Epithelial cell of prostate (primary cell): ENCODE data around the gene CLK2.

ENCODE experiments used
- DNase-seq: peaks from one replicate; pipeline ENCODE4 v3.0.0-alpha.2; 2011; ENCODE audit warnings: low read depth, low spot score
- H3K27ac ChIP-seq: fragments of 450-650 bp; 2 replicates; pipeline ENCODE4 v1.5.1; 2017; ENCODE audit warnings: mild to moderate bottlenecking

CLK2 gene

DNA sequence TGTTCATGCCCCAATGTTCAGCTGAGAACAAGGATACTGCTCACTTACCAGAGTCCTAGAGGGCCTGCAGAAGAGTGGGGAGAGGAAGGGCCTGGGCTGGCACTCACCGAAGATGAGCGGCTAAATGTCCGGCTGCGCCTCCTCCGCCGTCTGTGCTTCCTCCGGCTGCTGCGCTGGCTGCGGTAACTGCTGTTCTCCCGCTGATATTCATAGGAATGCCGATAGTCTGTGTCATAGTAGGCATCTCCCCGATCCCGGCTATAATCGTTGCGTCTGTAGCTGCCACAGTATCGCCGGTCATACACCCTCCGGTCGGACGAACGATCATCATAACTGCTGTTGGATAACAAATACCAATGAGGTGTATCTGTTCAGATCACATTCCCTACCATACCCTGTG, 3.9 kb downstream of the CLK2 start:
- no peak for DNase-seq
- no peak overlapping the region for H3K27ac ChIP-seq

DNA sequence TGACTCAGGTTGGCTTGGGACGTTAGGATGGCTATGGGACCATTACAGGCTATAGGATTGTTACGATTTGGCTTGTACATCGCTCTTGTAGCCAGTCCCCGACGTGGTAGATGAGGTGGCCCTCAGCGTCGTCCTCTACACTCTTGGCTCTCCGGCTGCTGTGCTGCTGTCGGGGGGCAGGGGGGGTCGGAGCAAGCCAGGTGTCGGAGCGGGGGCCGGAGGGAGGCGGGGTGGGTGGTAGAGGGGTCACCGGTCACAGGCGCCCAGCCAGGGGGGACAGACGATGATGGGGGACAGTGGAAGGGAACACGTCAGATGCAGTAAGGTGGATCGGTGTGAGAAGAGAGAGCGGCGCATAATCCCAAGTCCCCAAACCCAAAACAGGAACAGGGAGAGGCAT, 4.7 kb downstream of the CLK2 start:
- no peak for DNase-seq
- no peak overlapping the region for H3K27ac ChIP-seq

DNA sequence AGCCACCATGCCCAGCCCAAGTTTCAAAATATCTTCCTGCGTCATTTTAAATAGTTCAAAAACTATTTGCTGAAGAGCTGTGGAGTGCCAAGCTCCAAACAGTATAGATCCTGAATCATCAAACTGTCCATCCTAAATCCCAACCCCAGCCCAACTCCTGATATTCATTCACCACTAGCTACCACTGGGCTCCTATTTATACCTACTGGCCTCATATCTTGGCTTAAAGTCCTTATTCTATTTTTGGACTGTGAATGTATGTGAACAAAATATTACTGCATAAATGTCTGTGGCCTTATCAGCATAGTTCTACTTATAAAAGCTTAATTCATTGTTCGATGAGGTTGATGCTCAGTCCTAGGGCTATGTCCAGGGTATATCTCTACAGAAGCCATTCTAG, 5.9 kb downstream of the CLK2 start:
- no peak overlapping the region for H3K27ac ChIP-seq

DNA sequence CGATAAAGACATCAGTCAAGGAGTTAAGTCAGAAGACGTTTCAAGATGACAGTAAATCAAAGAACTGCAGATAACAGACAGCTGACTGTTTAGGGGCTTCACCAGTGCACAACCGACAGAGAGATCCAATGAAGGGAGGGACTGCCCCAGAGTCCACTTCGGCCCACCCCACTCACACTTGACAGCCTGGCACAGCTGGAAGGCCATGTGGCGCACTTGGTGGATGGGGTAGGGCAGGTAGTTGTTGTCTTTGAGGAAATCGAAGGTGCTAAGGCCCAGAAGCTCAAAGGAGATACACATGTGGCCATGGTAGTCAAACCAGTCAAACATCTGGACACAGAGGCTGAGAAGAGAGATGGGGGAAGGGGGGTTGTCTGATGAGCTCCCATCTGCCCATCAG, 6.8 kb downstream of the CLK2 start:
- DNase-seq: no peak
- H3K27ac ChIP-seq: no peak overlapping the region

More for the DNA sequence above, 5.9 kb downstream of the CLK2 start:
- DNase-seq: no peak

DNA sequence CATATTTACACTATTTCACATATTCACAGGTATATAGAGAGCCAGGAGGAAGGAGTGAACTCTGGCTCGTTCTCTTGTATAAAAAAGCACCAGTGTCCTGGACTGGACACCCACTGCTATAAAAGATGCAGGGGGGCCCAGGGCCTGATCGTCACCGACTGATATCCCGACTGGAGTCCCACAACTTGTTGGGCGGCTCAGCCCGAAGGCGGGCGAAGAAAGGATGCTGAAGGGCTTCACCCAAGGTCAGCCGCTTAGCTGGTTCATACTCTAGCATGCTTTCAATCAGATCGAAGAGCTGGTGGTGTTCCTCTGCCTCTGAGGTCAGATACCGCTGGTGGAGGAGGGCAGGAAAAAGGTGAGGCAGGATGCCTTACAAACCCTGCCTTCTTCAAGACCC, 10.2 kb downstream of the CLK2 start:
- no peak for DNase-seq
- peak overlapping the region; percentile 75 for H3K27ac ChIP-seq

DNA sequence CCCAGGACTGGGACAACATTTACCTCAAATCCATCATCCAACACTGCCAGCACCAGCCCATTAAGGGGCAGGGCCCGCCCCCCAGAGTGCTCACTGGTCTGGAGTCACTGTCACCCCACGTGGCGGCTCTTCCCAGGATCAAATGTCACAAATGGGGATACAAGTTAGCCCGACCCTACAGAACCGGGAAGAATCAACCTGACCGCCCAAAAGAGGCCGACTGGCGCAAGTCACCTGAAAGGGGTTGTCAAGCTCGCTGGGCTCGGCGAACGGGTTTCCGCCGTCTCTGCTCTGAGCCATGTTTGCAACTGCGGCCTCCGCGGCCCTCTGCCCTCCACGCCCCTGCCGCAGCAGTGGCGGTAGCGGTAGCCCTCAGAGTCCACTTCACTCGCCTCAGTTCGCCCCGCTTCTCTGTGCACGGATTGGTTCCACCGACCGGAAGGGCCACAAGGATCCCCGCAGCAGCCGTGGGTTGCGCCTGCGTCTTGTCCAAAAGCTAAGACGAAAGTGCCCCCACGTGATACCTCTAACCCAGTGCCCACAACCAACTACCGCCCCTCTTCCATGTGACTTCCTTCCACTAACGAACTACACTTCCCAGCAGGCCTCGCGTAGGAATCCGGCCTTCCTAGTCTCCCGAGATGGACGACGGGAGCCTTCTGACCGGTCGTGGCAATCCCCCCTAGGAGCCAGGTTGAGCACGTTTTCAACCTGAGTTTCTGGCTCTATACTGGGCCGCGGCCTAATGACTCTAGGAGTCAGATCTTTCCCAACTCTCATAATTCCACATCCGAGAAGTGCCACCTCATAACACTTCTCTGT, 11.2 kb downstream of the CLK2 start, which contains the start of gene SCAMP3:
TSS of gene SCAMP3 (minus strand) at position 509 of the 822 bp plus-strand sequence. CDS start at position 300, 209 bp downstream.
- peak; percentile 90 for DNase-seq
- peak within 1 kb of the TSS; percentile 75 for H3K27ac ChIP-seq

DNA sequence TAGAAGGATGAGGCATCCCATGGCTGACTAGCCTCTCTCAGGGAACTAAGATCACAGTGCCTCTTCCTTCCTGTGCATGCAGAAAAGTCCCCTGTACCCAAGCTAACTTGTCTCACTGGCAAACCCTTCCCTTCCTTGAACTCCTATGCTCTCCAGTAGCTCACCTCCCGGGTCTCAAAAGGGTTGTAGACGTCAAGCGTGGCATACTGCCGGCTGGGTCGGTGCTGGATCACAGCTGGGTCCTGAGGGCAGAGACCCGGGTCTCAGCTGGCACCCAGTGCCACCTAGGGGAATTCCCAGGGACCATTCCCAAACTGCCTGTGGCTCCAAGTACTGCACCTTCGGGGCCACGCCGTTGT, 11.8 kb downstream of the CLK2 start:
- no peak for DNase-seq
- peak overlapping the region; percentile 75 for H3K27ac ChIP-seq

DNA sequence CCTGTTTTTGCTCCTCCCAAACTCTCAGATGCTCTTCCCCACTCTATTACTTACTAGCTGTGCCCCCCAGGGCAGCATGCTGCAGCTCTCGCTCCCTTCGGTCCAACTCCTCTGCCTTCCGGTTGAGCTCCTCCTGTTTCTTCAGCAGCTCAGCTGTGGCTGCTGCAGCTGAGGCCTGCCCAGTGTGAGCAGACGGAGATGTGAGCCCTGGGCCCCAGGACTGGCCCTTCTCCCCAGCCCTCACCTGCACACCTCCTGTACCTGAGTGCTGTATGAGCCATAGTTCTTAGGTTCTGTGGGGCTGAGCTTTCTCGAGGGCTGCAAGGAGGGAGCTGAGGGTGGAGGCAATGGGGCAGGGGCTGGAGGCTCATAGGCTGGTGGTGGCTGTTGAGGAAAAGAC, 13.0 kb downstream of the CLK2 start:
- no peak overlapping the region for H3K27ac ChIP-seq

DNA sequence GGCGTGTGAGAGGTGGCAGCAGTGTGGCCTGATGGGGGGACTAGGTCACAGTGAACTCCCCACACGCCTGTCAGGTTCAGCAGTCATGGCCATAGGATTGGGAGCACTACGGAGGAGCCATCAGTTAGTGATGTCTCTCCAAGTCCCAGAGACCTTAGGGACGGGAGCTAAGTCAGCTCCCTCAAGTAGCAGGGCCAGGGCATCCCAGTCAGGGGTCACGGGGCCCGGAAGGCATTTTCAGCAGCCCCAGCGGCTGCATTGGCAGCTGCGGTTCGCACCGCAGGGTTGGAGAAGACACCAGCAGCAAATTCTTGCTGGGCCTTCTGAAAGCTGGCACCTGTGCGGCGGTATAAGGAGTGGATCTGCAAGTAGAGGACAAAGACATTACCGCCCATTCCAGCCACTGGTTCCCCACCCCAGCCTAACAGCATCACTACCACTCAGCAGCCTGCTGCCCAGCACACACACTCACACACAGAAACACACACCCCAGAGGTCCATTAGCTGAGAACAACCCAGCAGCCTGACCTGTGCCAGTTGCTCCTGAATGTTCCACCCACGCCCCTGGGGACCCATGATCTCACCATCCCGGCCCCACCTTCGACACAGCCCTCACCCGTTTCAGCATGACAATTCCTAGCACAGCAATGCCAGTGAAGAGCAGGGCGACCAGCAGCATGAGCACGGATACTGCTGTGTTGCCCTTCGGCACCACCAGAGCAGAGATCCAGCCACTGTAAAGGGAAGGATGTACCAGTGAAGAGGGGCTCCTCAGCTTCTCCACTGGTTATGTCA, 17.0 kb downstream of the CLK2 start:
- DNase-seq: no peak
- peak overlapping the region; percentile 74 for H3K27ac ChIP-seq

More for the DNA sequence above, 13.0 kb downstream of the CLK2 start:
- DNase-seq: no peak

DNA sequence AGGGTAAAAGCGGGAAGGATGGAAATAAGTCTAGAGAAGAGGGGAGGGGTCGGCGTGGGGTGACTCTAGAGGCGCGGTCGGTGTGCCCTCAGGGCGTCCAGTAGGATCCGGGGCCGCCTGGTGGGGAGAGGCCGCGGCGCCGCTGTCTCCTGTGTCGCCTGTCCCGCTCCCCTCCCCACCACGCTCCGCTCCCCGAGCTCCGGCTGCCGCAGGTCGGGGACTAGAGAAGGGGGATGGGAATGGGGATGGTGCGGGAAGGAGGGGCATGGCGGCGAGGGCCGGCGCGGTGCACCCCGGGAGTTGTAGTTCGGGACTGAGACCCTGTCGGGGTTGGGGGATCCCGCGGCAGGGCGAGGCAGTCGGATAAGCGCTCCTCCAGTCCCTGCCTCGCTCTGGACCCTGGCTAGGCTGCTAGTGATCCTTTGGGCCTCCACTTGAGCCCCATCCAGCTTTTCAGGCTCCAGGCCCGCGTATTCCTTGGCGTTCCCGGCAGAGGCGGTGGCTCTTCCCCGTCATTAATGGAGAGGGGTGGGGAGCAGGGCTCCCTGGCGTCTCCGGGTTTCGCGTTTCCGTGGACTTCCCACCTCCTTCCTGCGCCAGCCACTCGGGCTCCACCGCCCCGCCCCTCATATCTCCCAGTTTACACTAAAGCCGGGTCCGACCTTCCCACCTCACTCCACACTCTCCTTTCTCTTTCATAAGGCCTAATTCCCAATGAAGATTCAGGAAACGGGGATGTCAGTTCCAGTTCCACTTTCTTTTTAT, 17.9 kb downstream of the CLK2 start, which contains the start of gene ENTREP3:
TSS of gene ENTREP3 (minus strand) at position 241 of the 765 bp plus-strand sequence. CDS start 606 bp downstream, outside the sequence.
- peak within 1 kb of the TSS; percentile 74 for H3K27ac ChIP-seq
- no peak for DNase-seq

DNA sequence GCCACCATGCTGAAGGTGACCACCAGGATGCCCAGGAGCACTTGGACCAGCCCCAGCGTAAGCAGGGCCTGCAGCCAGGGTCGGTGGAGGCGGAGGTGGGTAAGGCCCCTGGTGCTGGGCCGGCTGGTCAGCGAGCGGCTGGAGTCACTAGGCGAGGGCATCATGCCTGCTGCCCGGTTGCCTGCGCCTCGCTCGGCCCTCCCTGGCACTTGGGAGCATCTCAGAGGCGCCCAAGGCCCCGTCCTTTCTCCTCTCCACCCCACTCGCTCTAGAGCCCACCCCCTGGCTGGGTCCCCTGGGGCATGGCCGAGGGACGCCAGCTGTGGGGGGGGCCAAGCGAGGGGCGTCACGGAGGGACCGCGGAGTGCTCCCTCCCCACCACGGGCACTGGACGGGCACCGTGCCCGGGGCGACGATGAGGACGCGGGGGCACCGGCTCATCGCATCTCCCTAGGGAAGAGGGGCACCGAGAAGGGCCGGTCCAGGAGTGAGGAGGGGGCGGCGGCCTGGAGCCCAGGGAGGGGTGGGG, 18.5 kb downstream of the CLK2 start:
- no peak for DNase-seq
- peak overlapping the region; percentile 74 for H3K27ac ChIP-seq

DNA sequence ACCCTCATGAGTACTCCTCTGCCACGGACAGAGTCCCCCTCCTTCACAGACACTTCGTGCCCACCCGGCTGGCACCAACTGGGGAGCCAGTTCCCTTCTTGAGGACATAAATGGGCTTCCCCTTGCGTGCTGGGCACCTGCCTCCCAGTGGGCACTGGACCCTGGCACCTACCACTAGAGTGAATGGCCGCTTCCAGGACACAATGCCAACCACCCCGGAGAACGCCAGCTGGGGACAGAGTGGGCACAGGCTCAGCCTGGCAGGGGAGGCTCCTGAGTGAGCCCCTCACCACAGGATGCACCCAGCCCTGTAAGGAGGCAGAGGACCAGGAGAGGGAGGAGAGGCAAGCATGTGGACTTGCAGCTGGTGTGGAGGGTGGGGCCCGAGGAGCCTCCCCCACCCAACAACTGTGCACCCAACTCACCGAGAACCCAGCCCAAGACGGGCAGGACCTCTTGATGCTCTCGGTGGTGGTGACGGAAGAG, 19.0 kb downstream of the CLK2 start:
- DNase-seq: no peak
- H3K27ac ChIP-seq: peak overlapping the region; percentile 74

DNA sequence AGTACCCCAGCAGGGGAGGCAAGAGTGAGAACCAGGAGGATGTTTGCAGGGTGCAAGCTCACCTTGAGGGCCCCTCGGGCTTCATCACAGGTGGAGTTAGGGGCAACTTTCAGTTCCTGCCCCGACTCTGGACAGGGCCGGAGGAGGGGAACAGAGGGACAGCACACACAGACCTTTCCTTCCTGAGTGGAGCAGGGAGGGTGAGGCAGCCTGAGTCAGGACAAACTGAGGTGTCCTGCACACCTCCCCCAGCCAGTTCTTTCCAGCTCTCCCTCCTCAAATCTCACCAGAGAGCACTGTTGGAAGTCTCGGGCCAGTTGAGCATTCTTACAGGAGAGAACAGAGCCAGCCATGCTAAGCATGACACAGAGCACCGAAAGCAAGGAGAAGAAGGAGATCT, 19.5 kb downstream of the CLK2 start:
- peak overlapping the region; percentile 74 for H3K27ac ChIP-seq

DNA sequence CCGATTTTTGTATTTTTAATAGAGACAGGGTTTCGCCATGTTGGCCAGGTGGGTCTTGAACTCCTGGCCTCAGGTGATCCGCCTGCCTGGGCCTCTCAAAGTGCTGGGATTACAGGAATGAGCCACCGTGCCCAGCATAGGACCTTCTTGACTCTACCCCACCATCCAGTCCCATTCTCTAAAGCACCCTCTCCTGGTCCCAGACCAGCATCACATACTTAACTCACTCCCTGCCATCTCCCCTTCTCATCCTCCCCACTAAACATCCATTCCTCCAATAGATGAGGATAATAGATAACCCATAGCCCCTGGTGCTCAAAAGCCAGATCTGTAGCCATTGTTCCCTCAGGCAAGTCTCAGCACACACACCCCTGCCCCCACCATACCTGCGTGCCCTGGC, 20.1 kb downstream of the CLK2 start:
- no peak for DNase-seq
- H3K27ac ChIP-seq: peak overlapping the region; percentile 74

More for the DNA sequence above, 19.5 kb downstream of the CLK2 start:
- DNase-seq: no peak

DNA sequence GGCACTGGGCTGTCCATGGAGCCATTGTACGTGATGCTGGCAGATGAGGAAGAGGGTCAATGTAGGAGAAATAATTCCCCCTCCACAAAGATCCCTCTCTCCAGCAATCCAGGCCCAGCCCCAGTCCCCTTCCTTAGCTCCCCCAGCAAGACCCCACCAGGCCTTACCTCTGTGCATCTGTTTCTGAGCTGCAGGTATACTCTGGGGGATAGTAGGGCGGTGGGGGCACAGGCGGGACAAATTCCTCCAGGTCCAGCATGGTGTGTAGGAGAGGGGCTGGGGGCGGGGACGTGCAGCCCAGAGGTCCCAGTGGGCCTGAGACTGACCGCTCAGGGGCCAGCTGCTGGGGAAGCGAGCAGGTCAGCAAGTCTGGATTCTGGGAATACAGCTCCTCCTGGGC, 21.7 kb downstream of the CLK2 start:
- H3K27ac ChIP-seq: no peak overlapping the region
- DNase-seq: no peak

DNA sequence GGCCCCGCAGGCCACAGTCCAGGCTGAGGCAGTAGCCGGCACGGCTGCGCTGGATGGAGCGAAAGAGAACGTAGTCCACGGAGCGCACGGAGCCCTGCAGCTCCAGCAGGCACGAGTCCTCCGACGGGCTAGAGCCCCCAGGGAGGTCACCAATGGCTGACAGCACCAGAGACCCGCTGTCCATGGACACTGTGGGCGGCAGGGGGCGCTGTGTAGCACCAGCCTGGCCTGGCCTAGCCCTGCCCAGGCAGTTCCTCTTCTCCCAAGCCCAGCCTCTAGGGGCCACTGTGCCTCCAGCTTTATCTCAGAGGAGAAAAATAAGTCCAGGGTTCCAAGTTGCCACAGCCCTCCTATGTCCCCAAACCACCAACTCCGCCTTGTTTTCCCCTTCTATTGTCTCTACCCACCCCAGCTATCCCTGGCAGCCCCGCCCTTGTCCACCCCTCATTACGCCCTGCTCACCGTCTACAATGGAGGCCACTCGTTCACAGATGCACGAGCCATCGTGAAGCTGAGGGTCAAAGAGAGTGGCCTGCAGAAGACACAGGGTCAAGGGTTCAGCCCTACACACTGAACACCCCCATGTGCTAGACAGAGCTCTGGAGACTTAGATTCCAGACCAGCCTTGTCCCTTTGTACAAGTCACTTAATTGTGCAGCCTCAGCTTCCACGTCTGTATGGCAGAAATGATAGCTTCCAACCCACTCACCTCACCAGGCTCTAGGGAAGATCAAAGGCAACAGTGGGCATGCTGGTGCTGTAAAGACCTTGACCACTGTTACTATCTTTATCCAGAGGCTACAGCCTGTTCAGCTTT, 22.5 kb downstream of the CLK2 start:
- H3K27ac ChIP-seq: no peak overlapping the region

DNA sequence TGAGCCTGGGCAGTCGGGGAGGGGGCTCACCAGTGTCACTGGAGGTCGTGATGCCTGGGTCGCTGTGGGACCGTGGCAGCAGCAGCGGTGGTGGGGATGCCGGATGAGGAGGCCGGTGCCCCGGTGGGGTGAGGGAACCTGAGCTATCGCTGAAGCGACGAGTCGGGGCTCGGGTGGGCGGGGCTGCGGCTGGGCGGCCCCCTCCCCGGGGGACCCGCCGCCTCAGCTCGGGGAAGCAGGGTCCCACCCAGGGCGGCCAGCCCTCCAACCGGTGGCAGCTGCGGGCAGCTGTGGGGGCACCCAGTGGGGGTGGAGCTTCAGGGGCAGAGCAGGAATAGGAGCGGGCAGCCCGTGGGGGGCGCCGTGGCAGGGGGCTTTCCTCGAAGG, 23.1 kb downstream of the CLK2 start:
- no peak for DNase-seq

More for the DNA sequence above, 22.5 kb downstream of the CLK2 start:
- peak; percentile 39 for DNase-seq

DNA sequence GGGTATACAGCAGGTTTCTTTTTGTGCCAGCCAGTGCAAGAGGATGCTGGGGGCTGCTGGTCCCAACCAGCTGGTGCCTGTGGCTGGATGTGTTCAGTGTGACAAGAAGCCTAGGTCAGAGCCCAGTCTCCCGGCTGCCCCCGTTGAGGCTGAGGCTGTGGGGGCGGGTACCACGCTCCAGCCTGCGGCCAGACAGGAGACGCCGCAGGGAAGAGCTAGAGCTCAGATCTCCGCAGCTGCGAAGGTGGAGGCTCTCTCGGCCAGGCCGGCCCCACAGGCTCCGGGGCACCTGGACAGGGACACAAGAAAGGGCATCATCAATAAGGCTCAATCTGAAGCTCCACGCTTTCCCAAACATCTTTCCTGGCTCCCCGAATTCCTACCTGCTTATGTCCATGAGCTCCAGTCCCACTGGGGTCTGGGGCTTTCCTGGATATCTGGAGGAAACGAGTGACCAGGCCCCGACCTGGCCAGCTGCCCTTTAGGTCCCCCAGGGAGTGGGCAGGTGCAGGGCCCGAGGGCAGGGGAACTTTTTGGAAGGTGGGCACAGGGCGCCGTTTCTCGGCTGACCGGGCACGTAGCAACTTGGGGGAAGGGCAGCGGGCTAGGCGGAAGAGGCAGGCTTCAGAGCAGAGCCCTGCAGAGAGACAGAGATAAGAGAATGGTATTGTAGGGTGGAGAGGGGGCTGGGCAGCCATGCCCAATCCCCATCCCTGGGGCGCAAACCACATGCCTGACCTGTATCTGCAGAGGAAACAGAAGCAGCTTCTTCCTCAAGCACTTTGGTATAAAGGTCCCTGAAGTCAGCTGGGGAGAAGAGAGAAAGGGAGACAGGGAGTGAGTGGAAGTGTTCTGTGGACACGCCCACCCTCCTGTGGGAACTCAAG, 25.4 kb downstream of the CLK2 start:
- no peak for DNase-seq
- no peak overlapping the region for H3K27ac ChIP-seq

More for the DNA sequence above, 23.1 kb downstream of the CLK2 start:
- H3K27ac ChIP-seq: no peak overlapping the region
